Spleen (tissue), 11 donors: ENCODE results near the gene GIGYF1. TPM values are rescaled to one million over a fixed set of nuclear protein-coding genes. Genes with fewer than 3 reads are reported as not detected.

Experiments
- DNase-seq: peaks from one replicate; pipeline ENCODE4 v3.0.0-alpha.2; 2020
- H3K27ac ChIP-seq, 8 donors: fragments of 200-600 bp; sonication (generic) in 7 of 8; 1 replicate in 4 of 8; 2 replicates in 4 of 8; pipeline versions ENCODE4 v1.5.0 to v1.8.0; 2016 to 2021; ENCODE audit warnings: inconsistent platforms in 4 of 8, mild to moderate bottlenecking in 4 of 8, moderate library complexity in 1 of 8
- H3K27me3 ChIP-seq, 7 donors: fragments of 200-600 bp; sonication (generic) in 6 of 7; replicated peaks in 1 of 7; 1 replicate in 4 of 7; 2 replicates in 3 of 7; pipeline versions ENCODE4 v1.5.0 to v1.8.0; 2016 to 2021; ENCODE audit warnings: inconsistent platforms in 3 of 7, mild to moderate bottlenecking in 1 of 7
- H3K36me3 ChIP-seq, 6 donors: fragments of 200-600 bp; sonication (generic) in 5 of 6; 1 replicate in 4 of 6; 2 replicates in 2 of 6; pipeline versions ENCODE4 v1.5.0 to v1.8.0; 2016 to 2021; ENCODE audit warnings: inconsistent platforms in 2 of 6
- H3K4me1 ChIP-seq, 6 donors: fragments of 200-600 bp; sonication (generic) in 5 of 6; 1 replicate in 3 of 6; 2 replicates in 3 of 6; pipeline versions ENCODE4 v1.5.0 to v1.8.0; 2016 to 2021; ENCODE audit warnings: inconsistent platforms in 3 of 6
- H3K4me3 ChIP-seq, 8 donors: fragments of 200-600 bp; sonication (generic) in 7 of 8; 1 replicate in 4 of 8; 2 replicates in 4 of 8; pipeline versions ENCODE4 v1.5.0 to v1.8.0; 2016 to 2021; ENCODE audit warnings: inconsistent platforms in 4 of 8, mild to moderate bottlenecking in 4 of 8, moderate library complexity in 2 of 8
- H3K9me3 ChIP-seq, 8 donors: fragments of 200-600 bp; sonication (generic) in 7 of 8; 1 replicate in 4 of 8; 2 replicates in 4 of 8; pipeline versions ENCODE4 v1.5.0 to v1.8.0; 2016 to 2021; ENCODE audit warnings: inconsistent platforms in 4 of 8
- POLR2A ChIP-seq, 3 donors: fragments of 450-650 bp; IDR thresholded peaks; one replicate each; pipeline ENCODE4 v1.5.1; 2017; ENCODE audit warnings: antibody characterized with exemption in 3 of 3, mild to moderate bottlenecking in 1 of 3
- POLR2AphosphoS5 ChIP-seq, 3 donors: sonication (generic); formaldehyde crosslinking; IDR thresholded peaks; one replicate each; pipeline ENCODE4 v1.5.1; 2017; ENCODE audit warnings: antibody characterized with exemption in 3 of 3
- WGBS, 5 donors: extraction: QIAGEN DNeasy Blood & Tissue Kit in 3 of 5; methylation state at CpG; one replicate each; pipeline versions ENCODE4 v1.1.5 to v1.1.7; 2013 to 2018; 5-methylcytosine and 5-hydroxymethylcytosine counted together
- intact Hi-C: fragments of 100-400 bp; cut with DNase I; formaldehyde crosslinking; loops from one replicate; pipeline ENCODE4 v1.15.0; 2023; ENCODE audit warnings: low total_unique reads
- polyA plus RNA-seq, 3 donors: library from polyadenylated mRNA; stranded (reverse); fragments of 200-250 nt; gene quantifications; one replicate each; pipeline ENCODE4 v1.2.1, GENCODE V29; 2013
- total RNA-seq, 7 donors: library from RNA; depleted of rRNA in 3 of 7; stranded (reverse); fragments of >200 nt in 3 of 7; fragmentation: NEBNext Ultra II Directional in 4 of 7; extraction: Animal tissue kit (Norgen Biotek cat#: 25700) in 4 of 7; gene quantifications; one replicate each; pipeline versions ENCODE4 v1.1.0 to v1.2.1, GENCODE V29; 2016 to 2021
- TF ChIP-seq, protein P1 (sequence below), 11 experiments: fragments of 200-600 bp in 7 of 11; fragments of 450-650 bp in 4 of 11; sonication (generic) in 4 of 11; IDR thresholded peaks in 8 of 11; conservative IDR thresholded peaks in 3 of 11; 1 replicate in 7 of 11; 2 replicates in 4 of 11; pipeline versions ENCODE4 v1.4.0 to v1.8.0; 2016 to 2021; ENCODE audit warnings: antibody characterized with exemption in 11 of 11, inconsistent platforms in 4 of 11, mild to moderate bottlenecking in 1 of 11
- donor health status: healthy with polysubstance abuse.
- donor health status: DM: no; HTN: no; CAD: no; lungs with moderate emphysema.
- donor health status: DM: no; HTN: no; CAD: no.
- donor health status: Bipolar disorder and iron deficiency.
- donor health status: healthy.
- donor health status: DM: no; HTN: no; CAD: no.
- donor health status: DM: yes; HTN: yes; CAD: no.

GIGYF1 gene
- total and polyA plus RNA-seq, 10 donors = 15.4 to 102 (median 54.6) TPM

DNA sequence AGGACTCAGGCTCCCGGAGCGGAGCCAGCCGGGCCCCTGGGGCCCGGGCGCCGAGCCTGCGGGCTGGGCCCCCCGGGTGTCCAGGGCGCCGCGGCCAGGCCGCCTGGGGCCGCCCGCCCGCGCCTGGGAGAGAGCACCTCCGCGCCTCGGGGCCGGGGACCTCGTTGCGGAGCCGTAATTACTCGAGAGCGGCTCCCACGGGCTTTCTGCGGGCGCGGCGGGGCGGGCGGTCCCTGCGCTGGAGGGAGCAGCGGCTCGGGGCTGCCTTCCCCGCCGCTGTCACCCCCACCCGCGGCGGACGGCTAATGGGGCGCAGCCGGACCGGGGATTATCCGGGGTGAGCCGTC is 19.0 kb downstream of the GIGYF1 start:
- WGBS, 5 donors = 0% methylated on average over 15 to 46 of the region's 46 CpGs
- peak; percentile 89 for DNase-seq
- Histone ChIP-seq H3K4me3 (peak overlapping the region; percentile 86 to 98 (median 92)), H3K4me1 (peaks cover 7 to 58% (median 44%) of the 10 kb centered on the region in 6 donors), H3K27ac (peak overlapping the region; percentile 97 to 100 (median 99)), H3K9me3 (no peaks in the 10 kb centered on the region), H3K27me3 (no peaks in the 10 kb centered on the region), H3K36me3 (peaks cover 0 to 41% (median 37%) of the 10 kb centered on the region in 6 donors)
- TF ChIP-seq POLR2A (IDR thresholded peaks at IDR 0.05) (no peak), POLR2AphosphoS5 (IDR thresholded peaks at IDR 0.05) (no peak)
- TF ChIP-seq, protein P1, sequence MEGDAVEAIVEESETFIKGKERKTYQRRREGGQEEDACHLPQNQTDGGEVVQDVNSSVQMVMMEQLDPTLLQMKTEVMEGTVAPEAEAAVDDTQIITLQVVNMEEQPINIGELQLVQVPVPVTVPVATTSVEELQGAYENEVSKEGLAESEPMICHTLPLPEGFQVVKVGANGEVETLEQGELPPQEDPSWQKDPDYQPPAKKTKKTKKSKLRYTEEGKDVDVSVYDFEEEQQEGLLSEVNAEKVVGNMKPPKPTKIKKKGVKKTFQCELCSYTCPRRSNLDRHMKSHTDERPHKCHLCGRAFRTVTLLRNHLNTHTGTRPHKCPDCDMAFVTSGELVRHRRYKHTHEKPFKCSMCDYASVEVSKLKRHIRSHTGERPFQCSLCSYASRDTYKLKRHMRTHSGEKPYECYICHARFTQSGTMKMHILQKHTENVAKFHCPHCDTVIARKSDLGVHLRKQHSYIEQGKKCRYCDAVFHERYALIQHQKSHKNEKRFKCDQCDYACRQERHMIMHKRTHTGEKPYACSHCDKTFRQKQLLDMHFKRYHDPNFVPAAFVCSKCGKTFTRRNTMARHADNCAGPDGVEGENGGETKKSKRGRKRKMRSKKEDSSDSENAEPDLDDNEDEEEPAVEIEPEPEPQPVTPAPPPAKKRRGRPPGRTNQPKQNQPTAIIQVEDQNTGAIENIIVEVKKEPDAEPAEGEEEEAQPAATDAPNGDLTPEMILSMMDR (IDR thresholded peaks at IDR 0.05 in 8 of 11, conservative IDR thresholded peaks at IDR 0.05 in 3 of 11) = no peak
- intact Hi-C loops = loop anchor here (10.0 kb wide), 1 partner anchor 60 kb away; the partner anchor contains the start of gene MOSPD3

DNA sequence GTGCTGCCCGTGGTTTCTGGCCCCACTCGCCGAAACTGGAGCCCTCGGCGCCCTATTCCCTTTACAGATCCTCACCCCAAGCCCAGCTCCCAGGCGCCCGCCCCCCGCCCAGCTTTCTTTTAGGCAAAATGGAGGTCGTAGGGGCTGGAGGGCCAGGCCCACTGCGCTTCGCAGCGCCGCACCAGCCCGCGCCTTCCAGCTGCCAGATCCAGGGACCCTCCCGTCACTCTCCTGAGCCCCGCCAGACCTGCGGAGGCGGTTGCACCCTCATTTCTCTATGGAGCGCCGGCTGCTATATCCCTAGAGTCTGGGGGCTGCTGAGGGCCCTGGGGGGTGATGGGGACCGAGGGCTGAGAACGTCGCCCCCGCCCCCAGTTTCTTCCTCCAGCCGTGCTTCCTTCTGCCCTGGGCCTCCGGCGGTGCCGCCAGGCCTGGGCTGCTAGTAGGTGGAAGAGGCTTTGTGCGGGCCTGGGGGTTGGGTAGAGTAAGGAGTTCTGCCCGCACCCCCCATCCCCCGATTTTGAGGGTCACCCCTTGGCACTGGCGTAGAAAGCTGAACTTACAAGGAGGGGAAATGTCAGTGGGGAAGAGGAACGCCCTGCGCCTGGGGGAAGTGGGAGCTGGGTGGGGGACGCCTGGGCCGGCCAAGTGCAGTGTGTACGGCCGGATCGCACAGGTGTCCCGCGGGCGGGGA is 19.5 kb downstream of the GIGYF1 start:
- TF ChIP-seq POLR2AphosphoS5 (IDR thresholded peaks at IDR 0.05) (peak in 2 of 3 donors; percentile 15 to 45), POLR2A (IDR thresholded peaks at IDR 0.05) (no peak)
- TF ChIP-seq, protein P1 (IDR thresholded peaks at IDR 0.05 in 8 of 11, conservative IDR thresholded peaks at IDR 0.05 in 3 of 11) = no peak
- H3K27me3 ChIP-seq = no peaks in the 10 kb centered on the region
- intact Hi-C loops = loop anchor here (10.0 kb wide), 1 partner anchor 60 kb away; the partner anchor contains the start of gene MOSPD3
- H3K27ac ChIP-seq = peak overlapping the region; percentile 97 to 100 (median 99)
- peak; percentile 92 for DNase-seq
- H3K36me3 ChIP-seq = peaks cover 0 to 36% (median 33%) of the 10 kb centered on the region in 6 donors
- peak overlapping the region; percentile 86 to 98 (median 92) for H3K4me3 ChIP-seq
- WGBS, 5 donors = 0 to 1% (median 0%) methylated on average over 36 to 43 of the region's 43 CpGs
- no peaks in the 10 kb centered on the region for H3K9me3 ChIP-seq
- H3K4me1 ChIP-seq = peaks cover 7 to 53% (median 40%) of the 10 kb centered on the region in 6 donors

DNA sequence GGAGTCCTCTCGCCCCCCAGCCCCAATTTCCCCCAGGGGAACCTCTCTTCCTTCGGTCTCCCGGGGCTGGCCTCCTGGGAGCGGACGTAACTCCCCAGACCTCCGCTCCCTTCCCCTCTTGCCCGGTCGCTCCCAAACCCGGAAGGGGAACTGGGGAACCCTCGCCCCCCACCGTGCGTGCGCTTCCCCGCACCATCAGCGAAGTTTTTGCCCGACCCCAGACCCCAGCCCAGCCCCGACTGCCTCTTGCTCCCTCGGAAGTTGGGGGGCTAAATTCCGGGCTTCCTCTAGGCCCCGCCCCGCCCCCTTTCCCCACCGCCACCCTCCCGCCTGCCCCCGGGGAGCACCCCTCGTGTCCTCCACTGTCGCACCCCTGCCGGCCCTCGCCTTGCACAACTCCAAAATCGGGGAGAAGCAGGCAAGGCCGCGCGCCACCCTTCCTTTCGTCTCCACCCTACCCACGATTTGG is 20.1 kb downstream of the GIGYF1 start:
- Histone ChIP-seq H3K27ac (peak overlapping the region; percentile 97 to 100 (median 99)), H3K27me3 (no peaks in the 10 kb centered on the region), H3K9me3 (no peaks in the 10 kb centered on the region), H3K4me3 (peak overlapping the region; percentile 86 to 98 (median 92)), H3K36me3 (peaks cover 0 to 30% (median 27%) of the 10 kb centered on the region in 6 donors), H3K4me1 (peaks cover 7 to 47% (median 36%) of the 10 kb centered on the region in 6 donors)
- peak; percentile 92 for DNase-seq
- intact Hi-C loops = loop anchor here (10.0 kb wide), 1 partner anchor 59 kb away; the partner anchor contains the start of gene MOSPD3
- 0 to 1% (median 0%) methylated on average over 30 to 34 of the region's 34 CpGs for WGBS, 5 donors
- TF ChIP-seq, protein P1 (IDR thresholded peaks at IDR 0.05 in 8 of 11, conservative IDR thresholded peaks at IDR 0.05 in 3 of 11) = no peak
- peak in 1 of 3 donors; percentile 17 for TF ChIP-seq POLR2AphosphoS5 (IDR thresholded peaks at IDR 0.05)
- no peak for TF ChIP-seq POLR2A (IDR thresholded peaks at IDR 0.05)
